ENCODE measurements around the gene QRFP.

The QRFP gene

DNA sequence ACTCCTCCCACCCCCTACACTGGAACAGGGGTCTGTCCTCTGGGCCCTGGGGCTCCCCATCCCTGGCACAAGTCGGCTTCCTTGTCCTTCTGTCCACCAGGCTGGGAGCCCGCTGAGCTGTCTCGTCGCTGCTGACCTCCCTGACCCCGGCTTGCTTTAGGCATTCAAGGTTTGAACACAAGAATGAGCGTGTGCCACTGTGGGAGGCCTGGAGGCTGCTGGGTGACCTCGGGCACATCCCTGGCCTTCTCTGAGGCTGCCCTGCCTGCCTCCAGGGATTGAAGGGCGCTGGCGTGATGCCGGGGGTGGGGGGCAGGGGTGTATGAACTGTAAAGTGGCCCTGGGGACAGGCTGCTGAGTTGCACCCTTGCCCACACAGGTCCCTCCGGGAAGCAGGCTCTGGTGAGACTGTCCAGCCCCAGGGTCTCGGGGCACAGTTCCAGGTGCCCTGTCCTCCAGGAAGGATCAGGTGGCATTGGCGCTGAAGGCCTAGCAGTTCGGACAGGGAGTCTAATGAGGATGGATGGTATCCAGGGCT lies 24.2 kb upstream of the QRFP start:
- Histone ChIP-seq H3K4me3 (IDR thresholded peaks at IDR 0.05; ENCODE audit: insufficient read depth, low read depth, low read length) (no peak overlapping the region), H3K36me3 (ENCODE audit: insufficient read depth) (no peaks in the 10 kb centered on the region), H2AFZ (ENCODE audit: low read depth) (no peak overlapping the region), H3K79me2 (ENCODE audit: insufficient read depth, low read depth) (no peaks in the 10 kb centered on the region), H4K20me1 (ENCODE audit: insufficient read depth) (no peaks in the 10 kb centered on the region), H3K4me1 (ENCODE audit: low read depth, poor library complexity, severe bottlenecking) (no peaks in the 10 kb centered on the region), H3K27me3 (ENCODE audit: insufficient read depth, low read depth) (peaks cover 100% of the 10 kb centered on the region), H3K4me2 (no peak overlapping the region), H3K27ac (no peak overlapping the region), H3K9ac (no peak overlapping the region)
- TF ChIP-seq, protein P1, sequence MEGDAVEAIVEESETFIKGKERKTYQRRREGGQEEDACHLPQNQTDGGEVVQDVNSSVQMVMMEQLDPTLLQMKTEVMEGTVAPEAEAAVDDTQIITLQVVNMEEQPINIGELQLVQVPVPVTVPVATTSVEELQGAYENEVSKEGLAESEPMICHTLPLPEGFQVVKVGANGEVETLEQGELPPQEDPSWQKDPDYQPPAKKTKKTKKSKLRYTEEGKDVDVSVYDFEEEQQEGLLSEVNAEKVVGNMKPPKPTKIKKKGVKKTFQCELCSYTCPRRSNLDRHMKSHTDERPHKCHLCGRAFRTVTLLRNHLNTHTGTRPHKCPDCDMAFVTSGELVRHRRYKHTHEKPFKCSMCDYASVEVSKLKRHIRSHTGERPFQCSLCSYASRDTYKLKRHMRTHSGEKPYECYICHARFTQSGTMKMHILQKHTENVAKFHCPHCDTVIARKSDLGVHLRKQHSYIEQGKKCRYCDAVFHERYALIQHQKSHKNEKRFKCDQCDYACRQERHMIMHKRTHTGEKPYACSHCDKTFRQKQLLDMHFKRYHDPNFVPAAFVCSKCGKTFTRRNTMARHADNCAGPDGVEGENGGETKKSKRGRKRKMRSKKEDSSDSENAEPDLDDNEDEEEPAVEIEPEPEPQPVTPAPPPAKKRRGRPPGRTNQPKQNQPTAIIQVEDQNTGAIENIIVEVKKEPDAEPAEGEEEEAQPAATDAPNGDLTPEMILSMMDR (conservative IDR thresholded peaks at IDR 0.05; ENCODE audit: low read depth, low read length), result no peak

DNA sequence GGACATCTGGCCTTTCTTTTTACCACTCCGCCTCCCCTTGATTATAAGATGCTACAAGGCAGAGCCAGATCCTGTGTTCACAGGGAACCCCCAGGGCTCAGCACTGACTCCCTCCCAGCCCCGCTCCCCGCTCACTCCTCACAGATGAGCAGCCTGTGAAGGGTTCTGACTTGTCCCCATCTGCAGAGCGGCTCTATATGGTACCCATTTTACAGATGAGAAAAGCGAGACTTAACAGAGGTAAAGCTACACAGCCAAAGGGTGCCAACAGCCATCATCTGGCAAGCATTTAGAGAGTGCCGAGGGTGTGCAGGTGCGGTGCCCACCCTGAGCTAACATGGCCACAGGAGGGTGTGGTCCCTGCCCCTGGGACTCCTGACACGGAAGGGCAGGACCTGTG lies 23.6 kb upstream of the QRFP start:
- Histone ChIP-seq H3K4me2 (no peak overlapping the region), H3K27ac (no peak overlapping the region), H2AFZ (ENCODE audit: low read depth) (no peak overlapping the region)

DNA sequence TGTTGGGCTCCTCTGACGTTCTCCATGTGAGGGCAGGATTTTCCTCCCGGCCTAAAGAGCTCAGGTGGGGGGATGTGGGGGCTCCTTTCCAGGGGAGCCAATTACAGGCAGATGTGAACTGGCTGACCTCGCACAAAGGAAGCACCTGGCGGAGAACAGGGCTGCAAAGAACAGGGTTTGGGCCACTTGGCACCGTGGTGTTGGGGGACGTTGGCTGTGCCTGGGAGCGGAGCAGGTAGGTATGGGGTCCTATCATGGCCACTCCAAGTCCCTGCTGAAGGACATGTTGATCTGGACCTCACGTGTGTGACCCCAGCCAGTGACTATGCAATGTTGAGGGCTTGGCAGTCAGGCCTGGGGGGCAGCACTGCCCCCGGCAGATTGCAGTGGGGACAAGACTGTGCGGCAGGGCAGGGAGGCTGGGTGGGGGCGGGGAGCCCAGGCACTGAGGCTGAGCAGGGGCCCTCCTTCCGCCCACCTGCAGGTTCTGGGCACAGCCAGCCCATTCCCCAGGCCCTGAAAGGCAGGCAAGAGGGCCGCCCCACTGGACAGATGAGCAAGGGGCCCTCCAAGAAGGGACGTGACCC lies 23.0 kb upstream of the QRFP start:
- Histone ChIP-seq H3K9ac (no peak overlapping the region), H3K4me1 (ENCODE audit: low read depth, poor library complexity, severe bottlenecking) (no peaks in the 10 kb centered on the region), H3K79me2 (ENCODE audit: insufficient read depth, low read depth) (no peaks in the 10 kb centered on the region), H4K20me1 (ENCODE audit: insufficient read depth) (no peaks in the 10 kb centered on the region), H3K4me3 (IDR thresholded peaks at IDR 0.05; ENCODE audit: insufficient read depth, low read depth, low read length) (no peak overlapping the region), H3K4me2 (no peak overlapping the region), H2AFZ (ENCODE audit: low read depth) (no peak overlapping the region), H3K27me3 (ENCODE audit: insufficient read depth, low read depth) (peaks cover 100% of the 10 kb centered on the region), H3K36me3 (ENCODE audit: insufficient read depth) (no peaks in the 10 kb centered on the region), H3K27ac (no peak overlapping the region)
- TF ChIP-seq, protein P1 (conservative IDR thresholded peaks at IDR 0.05; ENCODE audit: low read depth, low read length), result no peak

More for the DNA sequence above, 23.6 kb upstream of the QRFP start:
- Histone ChIP-seq H3K27me3 (ENCODE audit: insufficient read depth, low read depth) (peaks cover 100% of the 10 kb centered on the region), H3K9ac (no peak overlapping the region), H3K4me1 (ENCODE audit: low read depth, poor library complexity, severe bottlenecking) (no peaks in the 10 kb centered on the region), H4K20me1 (ENCODE audit: insufficient read depth) (no peaks in the 10 kb centered on the region), H3K79me2 (ENCODE audit: insufficient read depth, low read depth) (no peaks in the 10 kb centered on the region), H3K36me3 (ENCODE audit: insufficient read depth) (no peaks in the 10 kb centered on the region), H3K4me3 (IDR thresholded peaks at IDR 0.05; ENCODE audit: insufficient read depth, low read depth, low read length) (no peak overlapping the region)
- TF ChIP-seq, protein P1 (conservative IDR thresholded peaks at IDR 0.05; ENCODE audit: low read depth, low read length), result no peak

DNA sequence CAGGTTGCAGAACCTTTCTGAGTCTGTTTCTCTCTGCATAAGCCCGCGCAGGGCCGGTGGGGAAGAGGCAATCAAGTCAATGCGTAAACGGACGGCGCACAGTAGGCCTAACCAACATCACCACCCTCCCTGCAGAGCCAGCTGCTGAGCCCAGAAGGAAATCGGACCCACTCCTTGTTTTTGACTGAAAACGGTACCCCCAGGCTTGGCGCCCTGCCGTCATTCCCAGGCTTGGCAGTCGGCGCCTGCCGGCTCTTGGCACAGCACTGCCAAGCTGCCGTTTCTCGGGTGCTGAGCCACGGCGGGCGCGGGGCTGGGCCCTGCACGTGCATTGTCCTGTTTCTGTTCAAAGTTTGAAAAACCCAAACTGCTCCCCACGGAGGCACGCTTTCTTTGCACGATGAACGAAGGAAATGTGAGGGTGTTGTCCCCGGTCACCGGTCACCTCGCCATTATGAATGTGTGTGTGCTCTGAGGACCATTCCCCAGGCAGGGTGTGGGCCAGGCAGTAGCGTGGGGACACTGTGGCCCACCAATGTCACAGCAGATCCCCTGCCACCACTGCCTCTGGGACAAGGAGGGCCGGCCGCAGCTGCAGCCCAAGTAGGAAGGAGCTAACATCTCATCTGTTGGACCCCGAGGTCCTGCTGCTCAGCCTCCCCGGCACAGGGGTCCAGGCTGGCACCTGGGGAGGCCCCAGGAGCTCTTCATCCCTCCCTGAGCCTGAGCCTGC lies 22.4 kb upstream of the QRFP start:
- no peak overlapping the region for H2AFZ ChIP-seq (ENCODE audit: low read depth)
- H3K4me2 ChIP-seq, result no peak overlapping the region
- H4K20me1 ChIP-seq (ENCODE audit: insufficient read depth), result no peaks in the 10 kb centered on the region
- H3K27ac ChIP-seq, result no peak overlapping the region
- no peaks in the 10 kb centered on the region for H3K36me3 ChIP-seq (ENCODE audit: insufficient read depth)
- no peak overlapping the region for H3K4me3 ChIP-seq (IDR thresholded peaks at IDR 0.05; ENCODE audit: insufficient read depth, low read depth, low read length)
- no peaks in the 10 kb centered on the region for H3K79me2 ChIP-seq (ENCODE audit: insufficient read depth, low read depth)
- no peaks in the 10 kb centered on the region for H3K4me1 ChIP-seq (ENCODE audit: low read depth, poor library complexity, severe bottlenecking)
- peaks cover 100% of the 10 kb centered on the region for H3K27me3 ChIP-seq (ENCODE audit: insufficient read depth, low read depth)
- TF ChIP-seq, protein P1 (conservative IDR thresholded peaks at IDR 0.05; ENCODE audit: low read depth, low read length), result no peak
- H3K9ac ChIP-seq, result no peak overlapping the region
